Right atrium auricular region (tissue), 2 donors: ENCODE data around the gene MICALL2. TPM values are rescaled to one million over a fixed set of nuclear protein-coding genes. Genes with fewer than 3 reads are reported as not detected.

Experiments used
- DNase-seq: peaks from one replicate; pipeline ENCODE4 v3.0.0-alpha.2; 2019; ENCODE audit warnings: low spot score
- H3K27ac ChIP-seq, 2 donors: fragments of 200-600 bp; sonication (generic); 1 replicate in 1 of 2; 2 replicates in 1 of 2; pipeline ENCODE4 v1.5.1; 2016 to 2019
- H3K27me3 ChIP-seq, 2 donors: fragments of 200-600 bp; sonication (generic); one replicate each; pipeline versions ENCODE4 v1.5.1 to v1.6.0; 2017 to 2019
- H3K36me3 ChIP-seq: fragments of 200-600 bp; sonication (generic); one replicate; pipeline ENCODE4 v1.5.1; 2016
- H3K4me1 ChIP-seq, 2 donors: fragments of 200-600 bp; sonication (generic); one replicate each; pipeline versions ENCODE4 v1.5.1 to v1.6.0; 2017 to 2019
- H3K4me3 ChIP-seq, 2 donors: fragments of 200-600 bp; sonication (generic); 1 replicate in 1 of 2; 2 replicates in 1 of 2; pipeline ENCODE4 v1.5.1; 2017 to 2019; ENCODE audit warnings: mild to moderate bottlenecking in 1 of 2, moderate library complexity in 1 of 2
- H3K9me3 ChIP-seq, 2 donors: fragments of 200-600 bp; sonication (generic); one replicate each; pipeline ENCODE4 v1.5.1; 2019
- CTCF ChIP-seq, 2 donors: fragments of 200-600 bp; sonication (generic); IDR thresholded peaks; one replicate each; pipeline ENCODE4 v1.5.1; 2019; ENCODE audit warnings: antibody characterized with exemption in 2 of 2
- total RNA-seq, 2 donors: library from RNA; depleted of rRNA; stranded (reverse); fragments of >200 nt; gene quantifications; one replicate each; pipeline ENCODE4 v1.1.0, GENCODE V29; 2016

Gene MICALL2
- total RNA-seq, 2 donors from 2014 or later: 3.6 to 9.4 TPM

DNA sequence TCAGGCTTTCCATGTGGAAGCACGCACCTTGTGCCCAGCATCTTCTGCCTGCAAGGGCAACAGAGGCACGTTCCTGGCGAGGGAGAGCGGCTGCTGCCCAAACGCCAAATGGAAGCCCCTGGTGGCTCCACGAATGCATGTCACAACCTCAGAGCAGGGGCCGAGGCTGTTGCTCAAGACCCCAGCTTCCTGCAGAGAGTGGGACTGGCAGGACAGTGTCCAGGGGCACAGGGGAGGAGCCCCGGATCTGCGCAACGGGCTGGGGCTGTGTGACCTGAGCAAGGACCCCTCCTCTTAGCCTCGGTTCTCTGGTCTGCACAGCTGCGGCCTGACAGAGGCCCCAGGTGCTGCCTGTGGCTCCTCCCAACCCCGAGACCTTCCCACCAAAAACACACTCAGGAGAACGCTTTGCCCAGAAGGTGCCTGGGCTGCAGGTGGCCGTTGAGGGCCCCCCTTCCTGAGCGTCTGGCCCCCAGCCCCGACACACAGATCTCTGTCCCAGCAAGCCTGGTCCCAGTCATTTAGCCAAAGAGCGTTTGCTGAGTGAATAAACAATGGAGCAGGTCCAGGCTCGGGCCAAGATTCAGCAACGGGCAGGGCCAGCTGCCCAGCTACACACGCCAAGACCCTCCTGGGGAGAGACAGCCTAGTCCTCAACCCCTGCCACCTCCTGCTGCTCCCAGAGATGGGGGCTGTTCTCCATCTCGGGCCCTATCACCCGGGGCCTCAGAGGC, 1.2 kb downstream of the MICALL2 start:
- Histone ChIP-seq H3K27ac (peak overlapping the region; percentile 84 to 94), H3K9me3 (no peaks in the 10 kb centered on the region), H3K27me3 (no peaks in the 10 kb centered on the region), H3K4me1 (peaks cover 0 to 83% of the 10 kb centered on the region in 2 donors), H3K4me3 (peak overlapping the region; percentile 91 to 95), H3K36me3 (no peaks in the 10 kb centered on the region)
- DNase-seq: no peak
- no peak for TF ChIP-seq CTCF (IDR thresholded peaks at IDR 0.05)

- Histone ChIP-seq H3K27me3 (no peaks in the 10 kb centered on the region), H3K36me3 (no peaks in the 10 kb centered on the region), H3K27ac (no peak overlapping the region), H3K4me1 (peaks cover 0 to 79% of the 10 kb centered on the region in 2 donors), H3K4me3 (peak overlapping the region in 1 of 2 donors; percentile 95), H3K9me3 (no peaks in the 10 kb centered on the region)
- no peak for DNase-seq
- TF ChIP-seq CTCF (IDR thresholded peaks at IDR 0.05): no peak
These were observed 2.0 kb downstream of the MICALL2 start for GRCh38 chr7:1457059-1457948.

DNA sequence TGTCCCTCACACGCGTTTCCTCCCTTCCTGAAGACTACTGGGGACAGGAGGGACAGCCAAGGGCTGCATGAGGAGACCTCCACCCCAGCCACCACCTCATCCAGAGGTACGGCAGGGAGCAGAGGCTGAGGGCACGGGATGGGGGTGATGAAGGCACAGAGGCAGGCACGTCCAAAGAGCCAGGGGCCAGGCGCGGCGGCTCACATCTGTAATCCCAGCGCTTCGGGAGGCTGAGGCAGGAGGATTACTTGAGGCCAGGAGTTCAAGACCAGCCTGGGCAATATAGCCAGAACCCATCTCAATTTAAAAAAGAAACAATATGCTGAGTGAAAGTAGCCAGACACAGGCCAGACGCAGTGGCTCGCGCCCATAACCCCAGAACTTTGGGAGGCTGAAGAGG, 3.3 kb downstream of the MICALL2 start:
- no peak for DNase-seq
- Histone ChIP-seq H3K27me3 (no peaks in the 10 kb centered on the region), H3K4me3 (no peak overlapping the region), H3K4me1 (peaks cover 0 to 65% of the 10 kb centered on the region in 2 donors), H3K9me3 (no peaks in the 10 kb centered on the region), H3K27ac (no peak overlapping the region), H3K36me3 (no peaks in the 10 kb centered on the region)
- TF ChIP-seq CTCF (IDR thresholded peaks at IDR 0.05): no peak

GRCh38 chr7:1455241-1455939, 3.9 kb downstream of the MICALL2 start:
- Histone ChIP-seq H3K36me3 (no peaks in the 10 kb centered on the region), H3K27ac (peak overlapping the region; percentile 32 to 51), H3K9me3 (no peaks in the 10 kb centered on the region), H3K4me1 (peaks cover 0 to 60% of the 10 kb centered on the region in 2 donors), H3K4me3 (no peak overlapping the region), H3K27me3 (no peaks in the 10 kb centered on the region)
- DNase-seq: no peak
- TF ChIP-seq CTCF (IDR thresholded peaks at IDR 0.05): no peak

GRCh38 chr7:1454542-1454941, 4.7 kb downstream of the MICALL2 start:
- no peaks in the 10 kb centered on the region for H3K36me3 ChIP-seq
- no peak for DNase-seq
- no peaks in the 10 kb centered on the region for H3K9me3 ChIP-seq
- peak overlapping the region in 1 of 2 donors; percentile 21 for H3K4me3 ChIP-seq
- no peak for TF ChIP-seq CTCF (IDR thresholded peaks at IDR 0.05)
- H3K27ac ChIP-seq: peak overlapping the region; percentile 29 to 51
- H3K4me1 ChIP-seq: peaks cover 0 to 54% of the 10 kb centered on the region in 2 donors
- no peaks in the 10 kb centered on the region for H3K27me3 ChIP-seq
